Measurements from ENCODE around the gene POLN.

DNA sequence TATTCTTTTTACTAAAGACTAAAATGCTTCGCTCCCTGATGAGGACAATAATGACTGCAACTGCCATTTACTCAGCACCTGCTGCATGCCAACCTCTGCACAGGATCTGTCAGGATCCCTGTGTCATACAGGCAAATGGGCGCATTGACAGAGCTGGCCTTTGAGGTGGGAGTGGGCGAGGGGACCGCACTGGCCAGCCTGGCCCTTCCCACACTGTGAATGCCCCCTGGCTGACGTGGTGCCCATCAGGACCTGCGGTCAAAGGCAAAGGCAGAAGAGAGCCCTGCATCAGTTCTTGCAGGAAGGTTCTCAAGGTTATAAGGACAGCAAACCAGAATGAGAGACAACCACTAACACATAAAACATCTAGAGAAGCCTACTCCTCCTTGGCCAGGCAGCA is 67.9 kb downstream of the POLN start:
- no peak for TF ChIP-seq NFYB (CRISPR knock-in tag; conservative IDR thresholded peaks at IDR 0.05; ENCODE audit: low read depth)
- TF ChIP-seq KAT7 (CRISPR knock-in tag; IDR thresholded peaks at IDR 0.05; ENCODE audit: borderline replicate concordance): no peak
- TF ChIP-seq, protein P1, sequence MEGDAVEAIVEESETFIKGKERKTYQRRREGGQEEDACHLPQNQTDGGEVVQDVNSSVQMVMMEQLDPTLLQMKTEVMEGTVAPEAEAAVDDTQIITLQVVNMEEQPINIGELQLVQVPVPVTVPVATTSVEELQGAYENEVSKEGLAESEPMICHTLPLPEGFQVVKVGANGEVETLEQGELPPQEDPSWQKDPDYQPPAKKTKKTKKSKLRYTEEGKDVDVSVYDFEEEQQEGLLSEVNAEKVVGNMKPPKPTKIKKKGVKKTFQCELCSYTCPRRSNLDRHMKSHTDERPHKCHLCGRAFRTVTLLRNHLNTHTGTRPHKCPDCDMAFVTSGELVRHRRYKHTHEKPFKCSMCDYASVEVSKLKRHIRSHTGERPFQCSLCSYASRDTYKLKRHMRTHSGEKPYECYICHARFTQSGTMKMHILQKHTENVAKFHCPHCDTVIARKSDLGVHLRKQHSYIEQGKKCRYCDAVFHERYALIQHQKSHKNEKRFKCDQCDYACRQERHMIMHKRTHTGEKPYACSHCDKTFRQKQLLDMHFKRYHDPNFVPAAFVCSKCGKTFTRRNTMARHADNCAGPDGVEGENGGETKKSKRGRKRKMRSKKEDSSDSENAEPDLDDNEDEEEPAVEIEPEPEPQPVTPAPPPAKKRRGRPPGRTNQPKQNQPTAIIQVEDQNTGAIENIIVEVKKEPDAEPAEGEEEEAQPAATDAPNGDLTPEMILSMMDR (IDR thresholded peaks at IDR 0.05): no peak
- no peak for TF ChIP-seq ESRRA (CRISPR knock-in tag; IDR thresholded peaks at IDR 0.05; ENCODE audit: borderline replicate concordance)
- TF ChIP-seq, protein P2, sequence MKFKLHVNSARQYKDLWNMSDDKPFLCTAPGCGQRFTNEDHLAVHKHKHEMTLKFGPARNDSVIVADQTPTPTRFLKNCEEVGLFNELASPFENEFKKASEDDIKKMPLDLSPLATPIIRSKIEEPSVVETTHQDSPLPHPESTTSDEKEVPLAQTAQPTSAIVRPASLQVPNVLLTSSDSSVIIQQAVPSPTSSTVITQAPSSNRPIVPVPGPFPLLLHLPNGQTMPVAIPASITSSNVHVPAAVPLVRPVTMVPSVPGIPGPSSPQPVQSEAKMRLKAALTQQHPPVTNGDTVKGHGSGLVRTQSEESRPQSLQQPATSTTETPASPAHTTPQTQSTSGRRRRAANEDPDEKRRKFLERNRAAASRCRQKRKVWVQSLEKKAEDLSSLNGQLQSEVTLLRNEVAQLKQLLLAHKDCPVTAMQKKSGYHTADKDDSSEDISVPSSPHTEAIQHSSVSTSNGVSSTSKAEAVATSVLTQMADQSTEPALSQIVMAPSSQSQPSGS (CRISPR knock-in tag; IDR thresholded peaks at IDR 0.05; ENCODE audit: borderline replicate concordance, low read depth): no peak
- no peak for TF ChIP-seq IRF2 (CRISPR knock-in tag; IDR thresholded peaks at IDR 0.05; ENCODE audit: borderline replicate concordance, low read depth)

All from WTC11 (cell line).